ENCODE measurements around the gene TNFRSF18. TPM values are rescaled to one million over a fixed set of nuclear protein-coding genes. Genes with fewer than 3 reads are reported as not detected.

The TNFRSF18 gene
- total RNA-seq, result 0.08 and 2.1 TPM in 2 replicates

DNA sequence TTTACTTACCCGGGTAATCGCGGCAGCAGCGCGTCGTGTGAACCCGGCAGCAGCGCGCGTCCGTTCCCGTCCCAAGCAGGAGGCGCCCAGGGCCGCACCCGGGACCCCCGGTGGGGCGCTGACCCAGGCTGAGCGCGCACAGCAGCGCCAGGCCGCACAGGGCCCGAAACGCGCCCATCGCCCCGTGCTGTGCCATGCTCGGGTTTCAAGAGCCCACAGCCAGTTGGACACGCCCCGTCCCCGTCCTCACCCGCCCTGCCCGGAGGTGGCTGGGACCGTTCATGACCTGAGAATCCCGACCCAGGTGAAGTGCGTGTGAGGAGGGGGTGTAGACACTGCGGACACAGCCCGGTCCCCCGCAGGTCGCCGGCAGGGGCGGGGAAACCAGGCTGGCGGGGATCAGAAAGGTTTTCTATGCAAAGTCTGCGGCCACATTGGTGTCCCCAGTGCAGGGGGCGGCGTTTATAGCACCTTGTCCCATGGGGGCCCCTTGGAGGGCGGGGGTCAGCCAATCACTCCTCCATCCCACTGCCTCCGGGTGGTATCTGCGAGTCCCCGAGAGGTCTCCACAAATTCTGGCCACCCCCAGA, at the start of gene TNFRSF18:
Gene TNFRSF18, minus strand, starts transcription at position 217 of the 590 bp plus-strand sequence. Its CDS starts 21 bp downstream, at position 196.

GRCh38 chr1:1246577-1247340, 40.4 kb upstream of the TNFRSF18 start, which contains the start of gene C1QTNF12:
C1QTNF12 (minus strand) TSS chr1:1246722; CDS start chr1:1246690, 32 bp downstream.

GRCh38 chr1:1232208-1232795, 25.9 kb upstream of the TNFRSF18 start, which contains the start of gene B3GALT6:
B3GALT6 (plus strand) TSS chr1:1232237; CDS start chr1:1232279, 42 bp downstream.

GRCh38 chr1:1231400-1232207, 25.2 kb upstream of the TNFRSF18 start, which contains the start of gene SDF4:
SDF4 (minus strand) TSS chr1:1232001; CDS start chr1:1228772, 3,229 bp downstream.

DNA sequence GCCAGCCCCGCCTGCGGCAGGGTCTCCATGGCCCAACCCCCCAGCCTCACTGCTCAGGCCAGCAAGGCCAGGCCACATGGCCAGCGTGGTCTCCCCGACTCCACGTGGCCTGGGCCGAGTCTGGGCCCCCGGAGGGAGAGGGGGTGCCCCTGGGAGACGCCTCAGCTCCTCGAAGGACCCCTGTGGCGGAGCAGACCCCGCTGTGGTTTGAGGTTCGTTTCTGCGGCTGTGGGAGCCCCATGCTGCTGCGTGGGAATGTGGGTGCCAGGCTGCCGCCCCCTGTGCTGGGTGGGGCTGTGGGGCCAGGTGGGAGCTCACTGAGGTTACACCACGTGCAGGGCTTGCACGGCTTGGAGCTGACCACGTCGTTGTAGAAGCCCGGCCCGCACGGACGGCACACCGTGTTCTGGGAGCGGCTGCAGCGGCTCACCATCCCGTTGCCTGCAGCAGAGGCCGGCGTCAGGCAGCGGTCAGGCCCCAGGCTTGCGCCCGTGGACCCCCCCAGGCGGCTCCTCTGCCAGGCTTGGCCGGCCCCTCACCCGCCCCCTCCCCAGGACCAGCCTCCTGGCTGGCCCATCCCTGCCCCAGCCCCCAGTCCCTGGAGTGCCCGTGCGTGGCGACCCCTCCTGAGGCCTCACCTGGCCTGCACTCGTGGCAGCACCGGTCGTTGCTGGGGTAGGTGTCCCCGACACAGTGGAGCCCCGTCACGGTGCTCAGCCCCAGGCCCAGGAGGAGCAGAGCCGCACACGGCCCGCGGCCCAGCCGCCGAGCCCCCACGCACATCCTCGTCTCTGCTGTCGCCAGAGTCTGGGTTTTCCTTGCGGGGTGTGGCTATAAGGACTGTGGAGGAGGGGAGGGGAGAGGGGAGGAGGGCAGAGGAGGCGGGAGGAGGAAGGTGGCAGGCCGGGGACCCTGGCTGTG, 7.2 kb upstream of the TNFRSF18 start, which contains the start of gene TNFRSF4:
Gene TNFRSF4, minus strand, starts transcription at position 809 of the 921 bp plus-strand sequence. Its CDS starts 26 bp downstream, at position 783.

GRCh38 chr1:1173793-1174415, 32.5 kb downstream of the TNFRSF18 start, which contains the start of gene TTLL10:
TTLL10 (plus strand) TSS chr1:1173880; CDS start chr1:1179216, 5,336 bp downstream.

Other genes starting within 250 kb of the TNFRSF18 start
- 69.9 and 96.8 TPM in 2 replicates for gene NOC2L, start 247.3 kb downstream of the TNFRSF18 start, total RNA-seq
- 4.4 and 28.1 TPM in 2 replicates for gene KLHL17, start 246.0 kb downstream of the TNFRSF18 start, total RNA-seq
- gene PLEKHN1, start 240.1 kb downstream of the TNFRSF18 start, total RNA-seq, result 1.4 TPM in 1 of 2 replicates, not detected in the other
- gene PERM1, start 224.5 kb downstream of the TNFRSF18 start, total RNA-seq, result not detected in 2 replicates
- gene HES4, start 206.5 kb downstream of the TNFRSF18 start, total RNA-seq, result 11.4 and 13.4 TPM in 2 replicates
- 31.4 and 283 TPM in 2 replicates for gene ISG15, start 193.1 kb downstream of the TNFRSF18 start, total RNA-seq
- 96.1 and 101 TPM in 2 replicates for gene AGRN, start 186.5 kb downstream of the TNFRSF18 start, total RNA-seq
- gene RNF223, start 132.3 kb downstream of the TNFRSF18 start, total RNA-seq, result not detected in 2 replicates
- 14.1 and 14.8 TPM in 2 replicates for gene C1orf159, start 90.5 kb downstream of the TNFRSF18 start, total RNA-seq
- gene TTLL10, start 32.7 kb downstream of the TNFRSF18 start, total RNA-seq, result not detected in 2 replicates
- gene TNFRSF4, start 7.6 kb upstream of the TNFRSF18 start, total RNA-seq, result 2.3 TPM in 1 of 2 replicates, not detected in the other
- 198 and 213 TPM in 2 replicates for gene SDF4, start 25.4 kb upstream of the TNFRSF18 start, total RNA-seq
- 31.2 and 33.3 TPM in 2 replicates for gene B3GALT6, start 25.6 kb upstream of the TNFRSF18 start, total RNA-seq
- gene C1QTNF12, start 40.1 kb upstream of the TNFRSF18 start, total RNA-seq, result 0.88 and 1.0 TPM in 2 replicates
- gene UBE2J2, start 67.3 kb upstream of the TNFRSF18 start, total RNA-seq, result 54.6 and 59.0 TPM in 2 replicates
- 0.13 and 1.9 TPM in 2 replicates for gene SCNN1D, start 73.8 kb upstream of the TNFRSF18 start, total RNA-seq
- gene ACAP3, start 101.3 kb upstream of the TNFRSF18 start, total RNA-seq, result 18.0 and 42.2 TPM in 2 replicates
- 22.8 and 29.1 TPM in 2 replicates for gene PUSL1, start 102.0 kb upstream of the TNFRSF18 start, total RNA-seq
- gene INTS11, start 118.1 kb upstream of the TNFRSF18 start, total RNA-seq, result 66.5 and 80.2 TPM in 2 replicates
- 19.5 and 24.6 TPM in 2 replicates for gene CPTP, start 118.2 kb upstream of the TNFRSF18 start, total RNA-seq
- under 0.01 and 0.26 TPM in 2 replicates for gene TAS1R3, start 124.7 kb upstream of the TNFRSF18 start, total RNA-seq
- 40.4 and 50.7 TPM in 2 replicates for gene DVL1, start 142.8 kb upstream of the TNFRSF18 start, total RNA-seq
- 281 and 666 TPM in 2 replicates for gene MXRA8, start 152.0 kb upstream of the TNFRSF18 start, total RNA-seq
- 119 and 199 TPM in 2 replicates for gene AURKAIP1, start 168.6 kb upstream of the TNFRSF18 start, total RNA-seq
- 28.2 and 115 TPM in 2 replicates for gene CCNL2, start 192.7 kb upstream of the TNFRSF18 start, total RNA-seq
- gene MRPL20, start 200.7 kb upstream of the TNFRSF18 start, total RNA-seq, result 120 and 138 TPM in 2 replicates
- 3.1 and 4.1 TPM in 2 replicates for gene ANKRD65, start 214.7 kb upstream of the TNFRSF18 start, total RNA-seq
- gene VWA1, start 229.1 kb upstream of the TNFRSF18 start, total RNA-seq, result 30.5 and 35.1 TPM in 2 replicates
- gene ATAD3C, start 243.1 kb upstream of the TNFRSF18 start, total RNA-seq, result 0.13 TPM in 1 of 2 replicates, not detected in the other

All from epithelial cell of alveolus of lung (primary cell).